Astrocyte (in vitro differentiated cells and primary cell): ENCODE data around the gene FN3KRP. TPM values are rescaled to one million over a fixed set of nuclear protein-coding genes. Genes with fewer than 3 reads are reported as not detected.

Source experiments
- DNase-seq: peaks from one replicate; pipeline ENCODE4 v3.0.0-alpha.2; 2010; ENCODE audit warnings: low read depth
- FAIRE-seq: peaks from 2 replicates; lab custom pipeline; 2011; peaks lifted over from hg19 to GRCh38; lab: Jason Lieb, UNC
- H2AFZ ChIP-seq: 2 replicates; pipeline ENCODE4 v1.6.0; 2012; ENCODE audit warnings: low read depth, low read length, inconsistent platforms
- H3K27ac ChIP-seq: 2 replicates; pipeline ENCODE4 v1.5.1; 2011; ENCODE audit warnings: low read depth, low read length, inconsistent platforms
- H3K27me3 ChIP-seq: 2 replicates; pipeline ENCODE4 v1.6.0; 2011; ENCODE audit warnings: low read length, inconsistent platforms; ENCODE audit not compliant: insufficient read depth
- H3K36me3 ChIP-seq: 2 replicates; pipeline ENCODE4 v1.5.1; 2011; ENCODE audit warnings: low read length, inconsistent platforms; ENCODE audit not compliant: insufficient read depth
- H3K4me1 ChIP-seq: 2 replicates; pipeline ENCODE4 v1.5.1; 2011; ENCODE audit warnings: low read length, inconsistent platforms; ENCODE audit not compliant: insufficient read depth
- H3K4me2 ChIP-seq: 2 replicates; pipeline ENCODE4 v1.6.0; 2012; ENCODE audit warnings: low read length, inconsistent platforms
- H3K4me3 ChIP-seq: 2 replicates; pipeline ENCODE4 v1.5.1; 2011; ENCODE audit warnings: low read depth, mild to moderate bottlenecking, low read length, inconsistent platforms; ENCODE audit not compliant: insufficient read depth
- H3K79me2 ChIP-seq: 2 replicates; pipeline ENCODE4 v1.6.0; 2012; ENCODE audit warnings: mild to moderate bottlenecking, low read length, inconsistent platforms; ENCODE audit not compliant: insufficient read depth
- H3K9ac ChIP-seq: 2 replicates; pipeline ENCODE4 v1.6.0; 2012; ENCODE audit warnings: mild to moderate bottlenecking, low read length, inconsistent platforms
- H3K9me3 ChIP-seq: 2 replicates; pipeline ENCODE4 v1.5.1; 2012; ENCODE audit warnings: low read depth, mild to moderate bottlenecking, low read length, inconsistent platforms; ENCODE audit not compliant: insufficient read depth
- H4K20me1 ChIP-seq: 2 replicates; pipeline ENCODE4 v1.6.0; 2012; ENCODE audit warnings: low read length, inconsistent platforms; ENCODE audit not compliant: insufficient read depth
- H3K27ac Mint-ChIP-seq: one replicate; pipeline ENCODE4 v1.8.0; 2021; ENCODE audit warnings: mild to moderate bottlenecking, mixed read lengths; ENCODE audit not compliant: unreplicated experiment
- H3K27me3 Mint-ChIP-seq: one replicate; pipeline ENCODE4 v1.8.0; 2021; ENCODE audit warnings: low read depth, mixed read lengths; ENCODE audit not compliant: unreplicated experiment
- H3K36me3 Mint-ChIP-seq: one replicate; pipeline ENCODE4 v1.8.0; 2021; ENCODE audit warnings: low read depth, mixed read lengths; ENCODE audit not compliant: unreplicated experiment
- H3K4me1 Mint-ChIP-seq: one replicate; pipeline ENCODE4 v1.8.0; 2021; ENCODE audit warnings: low read depth, mixed read lengths; ENCODE audit not compliant: unreplicated experiment
- H3K4me3 Mint-ChIP-seq: one replicate; pipeline ENCODE4 v1.8.0; 2021; ENCODE audit warnings: mild to moderate bottlenecking, moderate library complexity, mixed read lengths; ENCODE audit not compliant: unreplicated experiment
- H3K9me3 Mint-ChIP-seq: one replicate; pipeline ENCODE4 v1.8.0; 2021; ENCODE audit warnings: mild to moderate bottlenecking, mixed read lengths; ENCODE audit not compliant: unreplicated experiment
- EZH2 ChIP-seq: IDR thresholded peaks from 2 replicates; pipeline ENCODE4 v1.6.1; 2012; ENCODE audit warnings: mild to moderate bottlenecking, low read length, inconsistent platforms; ENCODE audit not compliant: insufficient read depth
- total RNA-seq: library from RNA; stranded (reverse); gene quantifications from 2 replicates; pipeline ENCODE4 v1.2.1, GENCODE V29; 2021
- TF ChIP-seq, protein P1 (sequence below): IDR thresholded peaks from 2 replicates; pipeline ENCODE4 v1.5.1; 2011; ENCODE audit warnings: low read depth, mild to moderate bottlenecking, inconsistent platforms, low read length, moderate library complexity; ENCODE audit not compliant: insufficient read depth

FN3KRP gene
- total RNA-seq, 1 donor from 2014 or later = 14.8 TPM

DNA sequence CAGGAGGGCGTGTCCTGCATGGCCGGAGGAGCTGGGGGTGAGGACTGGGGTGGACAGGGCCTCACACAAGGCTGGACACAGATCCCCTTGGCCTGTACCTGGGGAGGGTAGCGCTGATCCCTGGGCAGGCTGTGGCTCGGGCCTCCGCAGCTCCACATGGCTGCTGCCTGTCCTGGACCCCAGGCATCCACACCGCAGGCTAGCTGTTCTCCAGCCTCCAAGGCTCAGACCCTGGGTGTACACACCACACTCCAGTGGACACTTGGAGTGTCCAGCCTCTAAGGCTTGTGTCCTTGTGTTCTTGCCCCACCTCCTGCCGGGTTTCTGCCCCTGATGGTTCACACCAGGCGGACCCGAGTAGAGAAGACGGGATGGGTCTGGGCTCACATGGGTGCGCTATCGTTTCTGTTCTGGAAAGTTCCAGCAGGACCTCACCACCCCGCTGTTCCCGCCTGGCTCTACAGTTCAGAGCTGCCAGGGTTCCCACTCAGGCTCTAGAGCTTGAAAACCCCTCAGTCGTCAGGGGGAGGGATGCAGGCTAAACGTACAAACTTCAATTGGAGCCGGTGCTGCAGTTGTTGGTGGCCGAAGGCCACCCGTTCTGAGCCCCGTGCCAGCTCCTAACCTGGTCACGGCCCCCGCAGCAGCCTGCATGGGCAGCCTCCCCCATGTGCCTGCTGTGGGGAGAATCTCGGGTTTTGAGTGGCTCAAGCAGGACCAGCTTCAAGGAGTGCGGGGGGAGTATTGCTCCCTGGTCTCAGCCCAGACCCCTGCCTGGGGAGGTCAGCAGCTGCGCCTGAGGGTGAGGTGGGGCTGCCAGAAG is 6.6 kb upstream of the FN3KRP start:
- Histone ChIP-seq H2AFZ (no peak overlapping the region), H3K27ac (no peak overlapping the region), H3K79me2 (no peaks in the 10 kb centered on the region), H4K20me1 (no peaks in the 10 kb centered on the region), H3K27me3 (no peaks in the 10 kb centered on the region), H3K4me2 (no peak overlapping the region), H3K4me1 (no peaks in the 10 kb centered on the region), H3K9ac (no peak overlapping the region), H3K9me3 (no peaks in the 10 kb centered on the region), H3K4me3 (no peak overlapping the region), H3K36me3 (no peaks in the 10 kb centered on the region)
- DNase-seq (no peak), FAIRE-seq (no peak)
- Mint-ChIP-seq H3K27me3 (peaks cover 9% of the 10 kb centered on the region), H3K9me3 (no peaks in the 10 kb centered on the region), H3K36me3 (no peaks in the 10 kb centered on the region), H3K4me1 (peaks cover 1% of the 10 kb centered on the region), H3K27ac (no peak overlapping the region), H3K4me3 (no peak overlapping the region)
- TF ChIP-seq, protein P1, sequence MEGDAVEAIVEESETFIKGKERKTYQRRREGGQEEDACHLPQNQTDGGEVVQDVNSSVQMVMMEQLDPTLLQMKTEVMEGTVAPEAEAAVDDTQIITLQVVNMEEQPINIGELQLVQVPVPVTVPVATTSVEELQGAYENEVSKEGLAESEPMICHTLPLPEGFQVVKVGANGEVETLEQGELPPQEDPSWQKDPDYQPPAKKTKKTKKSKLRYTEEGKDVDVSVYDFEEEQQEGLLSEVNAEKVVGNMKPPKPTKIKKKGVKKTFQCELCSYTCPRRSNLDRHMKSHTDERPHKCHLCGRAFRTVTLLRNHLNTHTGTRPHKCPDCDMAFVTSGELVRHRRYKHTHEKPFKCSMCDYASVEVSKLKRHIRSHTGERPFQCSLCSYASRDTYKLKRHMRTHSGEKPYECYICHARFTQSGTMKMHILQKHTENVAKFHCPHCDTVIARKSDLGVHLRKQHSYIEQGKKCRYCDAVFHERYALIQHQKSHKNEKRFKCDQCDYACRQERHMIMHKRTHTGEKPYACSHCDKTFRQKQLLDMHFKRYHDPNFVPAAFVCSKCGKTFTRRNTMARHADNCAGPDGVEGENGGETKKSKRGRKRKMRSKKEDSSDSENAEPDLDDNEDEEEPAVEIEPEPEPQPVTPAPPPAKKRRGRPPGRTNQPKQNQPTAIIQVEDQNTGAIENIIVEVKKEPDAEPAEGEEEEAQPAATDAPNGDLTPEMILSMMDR = no peak
- TF ChIP-seq EZH2 = no peak

DNA sequence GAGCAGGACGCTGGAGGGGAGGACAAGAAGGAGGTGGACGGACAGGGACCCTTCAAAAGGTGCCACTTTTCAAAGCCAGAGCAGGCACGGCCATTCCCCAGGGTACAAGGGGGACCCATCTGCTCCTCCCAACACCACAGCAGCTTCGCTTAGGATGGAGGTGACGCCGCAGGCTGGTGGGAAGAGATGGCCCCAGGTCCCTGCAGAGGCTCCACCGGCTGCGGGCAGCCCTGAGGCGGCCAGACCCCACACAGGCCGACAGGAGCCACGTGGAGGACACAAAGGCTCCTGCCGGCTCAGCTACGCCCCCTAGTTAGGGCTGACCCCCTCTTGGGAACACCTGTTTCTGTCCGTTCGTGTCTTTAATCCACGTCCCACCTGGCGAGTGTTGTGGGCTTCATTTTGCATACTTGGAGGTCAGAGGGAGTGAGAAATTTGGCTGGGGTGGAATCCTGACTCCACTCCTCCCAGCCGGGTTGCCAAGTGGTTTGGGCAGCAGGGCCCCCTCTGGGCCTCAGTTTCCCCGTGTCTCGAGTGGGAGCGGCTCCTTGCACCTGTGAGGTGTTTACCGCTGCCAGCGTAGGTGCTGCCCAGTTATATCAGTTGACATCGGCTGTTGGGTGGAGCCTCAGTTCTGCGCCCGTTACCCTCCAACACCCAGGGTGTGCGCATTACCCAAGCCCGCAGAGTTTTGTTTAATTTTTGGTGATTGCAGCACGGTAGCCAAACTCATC is 5.8 kb upstream of the FN3KRP start:
- DNase-seq (no peak), FAIRE-seq (no peak)
- H3K4me3 ChIP-seq = no peak overlapping the region
- no peak overlapping the region for H3K9ac ChIP-seq
- H3K4me1 Mint-ChIP-seq = peaks cover 1% of the 10 kb centered on the region
- H3K36me3 Mint-ChIP-seq = no peaks in the 10 kb centered on the region
- H4K20me1 ChIP-seq = no peaks in the 10 kb centered on the region
- H3K27ac ChIP-seq = no peak overlapping the region
- H2AFZ ChIP-seq = no peak overlapping the region
- H3K9me3 Mint-ChIP-seq = no peaks in the 10 kb centered on the region
- no peak overlapping the region for H3K27ac Mint-ChIP-seq
- no peaks in the 10 kb centered on the region for H3K4me1 ChIP-seq
- H3K27me3 Mint-ChIP-seq = peaks cover 9% of the 10 kb centered on the region
- no peaks in the 10 kb centered on the region for H3K36me3 ChIP-seq
- H3K79me2 ChIP-seq = no peaks in the 10 kb centered on the region
- TF ChIP-seq, protein P1 = no peak
- TF ChIP-seq EZH2 = no peak
- no peaks in the 10 kb centered on the region for H3K27me3 ChIP-seq
- no peaks in the 10 kb centered on the region for H3K9me3 ChIP-seq
- no peak overlapping the region for H3K4me2 ChIP-seq
- H3K4me3 Mint-ChIP-seq = no peak overlapping the region
